ENCODE results near the gene CLDN22.

- TF ChIP-seq, protein P1, sequence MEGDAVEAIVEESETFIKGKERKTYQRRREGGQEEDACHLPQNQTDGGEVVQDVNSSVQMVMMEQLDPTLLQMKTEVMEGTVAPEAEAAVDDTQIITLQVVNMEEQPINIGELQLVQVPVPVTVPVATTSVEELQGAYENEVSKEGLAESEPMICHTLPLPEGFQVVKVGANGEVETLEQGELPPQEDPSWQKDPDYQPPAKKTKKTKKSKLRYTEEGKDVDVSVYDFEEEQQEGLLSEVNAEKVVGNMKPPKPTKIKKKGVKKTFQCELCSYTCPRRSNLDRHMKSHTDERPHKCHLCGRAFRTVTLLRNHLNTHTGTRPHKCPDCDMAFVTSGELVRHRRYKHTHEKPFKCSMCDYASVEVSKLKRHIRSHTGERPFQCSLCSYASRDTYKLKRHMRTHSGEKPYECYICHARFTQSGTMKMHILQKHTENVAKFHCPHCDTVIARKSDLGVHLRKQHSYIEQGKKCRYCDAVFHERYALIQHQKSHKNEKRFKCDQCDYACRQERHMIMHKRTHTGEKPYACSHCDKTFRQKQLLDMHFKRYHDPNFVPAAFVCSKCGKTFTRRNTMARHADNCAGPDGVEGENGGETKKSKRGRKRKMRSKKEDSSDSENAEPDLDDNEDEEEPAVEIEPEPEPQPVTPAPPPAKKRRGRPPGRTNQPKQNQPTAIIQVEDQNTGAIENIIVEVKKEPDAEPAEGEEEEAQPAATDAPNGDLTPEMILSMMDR (IDR thresholded peaks at IDR 0.05; ENCODE audit: poor library complexity): no peak
- TF ChIP-seq EZH2 (IDR thresholded peaks at IDR 0.05; ENCODE audit: borderline replicate concordance): no peak
Observed at GRCh38 chr4:183295711-183296110, 24.4 kb downstream of the CLDN22 start.

Measured in hepatocyte (in vitro differentiated cells).